Heart left ventricle (tissue), 11 donors: ENCODE data around the gene WASF1. TPM values are rescaled to one million over a fixed set of nuclear protein-coding genes. Genes with fewer than 3 reads are reported as not detected.

Experiments
- polyA plus RNA-seq, 2 donors: library from polyadenylated mRNA; stranded (reverse); fragments of 200-250 nt; gene quantifications; one replicate each; pipeline ENCODE4 v1.2.3, GENCODE V29; 2013
- total RNA-seq, 9 donors: library from RNA; depleted of rRNA in 2 of 9; stranded (reverse); fragments of >200 nt in 2 of 9; fragmentation: NEBNext Ultra II Directional in 3 of 9; extraction: Animal tissue kit (Norgen Biotek cat#: 25700) in 3 of 9; gene quantifications; one replicate each; pipeline versions ENCODE4 v1.1.0 to v1.2.4, GENCODE V29; 2016 to 2023
- donor health status: ischemic (EF 13 %, LVEDD 7.1; RV severe dilation, severe dysfunction).
- donor health status: healthy with polysubstance abuse.
- donor health status: DM: no; HTN: yes; CAD: no.
- donor health status: DM: no; HTN: no; CAD: no.
- donor health status: ischemic (EF 25% LVEDD 5.7; RV mildly dilated, moderate dysfunction).
- donor health status: healthy.
- donor health status: DM: yes; HTN: yes; CAD: no.
- donor health status: PGD.
- donor health status: nonischemic (EF 23%, LVEDD 6.1; RV moderate dilation, normal function).

Gene WASF1
- total and polyA plus RNA-seq, 11 donors = 0.54 to 4.2 (median 1.3) TPM

Other genes with a start within 250 kb of the WASF1 start
- not detected for gene GPR6, start 201.4 kb downstream of the WASF1 start, total RNA-seq
- not detected for gene GPR6, start 201.4 kb downstream of the WASF1 start, polyA plus RNA-seq
- gene CDC40, start 757 bp upstream of the WASF1 start, total RNA-seq = 10 to 100 TPM in 8 of 9 donors, 1 to 10 TPM in 1; 9.8 to 23.5 (median 15.9) TPM
- 10 to 100 TPM in 1 of 2 donors, 1 to 10 TPM in 1; 5.8 to 10.5 TPM for gene CDC40, start 757 bp upstream of the WASF1 start, polyA plus RNA-seq
- gene METTL24, start 178.7 kb upstream of the WASF1 start, total RNA-seq = 1 to 10 TPM in 6 of 9 donors, under 1 TPM in 2, not detected in 1; 0.60 to 2.8 (median 1.8) TPM
- gene METTL24, start 178.7 kb upstream of the WASF1 start, polyA plus RNA-seq = not detected
- 10 to 100 TPM; 11.2 to 32.3 (median 20.7) TPM for gene DDO, start 235.9 kb upstream of the WASF1 start, total RNA-seq
- gene DDO, start 235.9 kb upstream of the WASF1 start, polyA plus RNA-seq = 10 to 100 TPM; 10.9 to 11.1 TPM